ENCODE measurements around the gene IL24. TPM values are rescaled to one million over a fixed set of nuclear protein-coding genes. Genes with fewer than 3 reads are reported as not detected.

IL24 gene
- total RNA-seq, 5 donors from 2014 or later (not counting 1 experiment from before 2014, with no cell fraction given): 0.18 to 0.22 TPM; not detected in 3

- ChIA-PET CTCF (interaction anchor here in 1 of 2 donors (0.5 kb wide), 1 partner anchor 229 kb away, joined by 3 read pairs; no protein-coding TSS in a partner anchor), POLR2A (interaction anchor here in 1 of 2 donors (0.7 to 0.8 kb wide), 2 partner anchors 59 to 413 kb away, joined by 4 read pairs; no protein-coding TSS in a partner anchor)
- no peaks in the 10 kb centered on the region for H3K9me3 ChIP-seq
- Mint-ChIP-seq H3K9me3 (no peaks in the 10 kb centered on the region), H3K27ac (peak overlapping the region in 1 of 2 donors; percentile 70), H3K36me3 (peaks cover 9% of the 10 kb centered on the region), H3K4me3 (peak overlapping the region; percentile 29 to 51 (median 31)), H3K27me3 (peaks cover 0 to 1% of the 10 kb centered on the region in 2 donors), H3K4me1 (peaks cover 23 to 35% (median 27%) of the 10 kb centered on the region in 3 donors)
- peak in 1 of 35 experiments; percentile 35 for DNase-seq
- H3K4me3 ChIP-seq (ENCODE audit: control insufficient read depth in 1 of 2, extremely low read depth in 1 of 2, low read length in 1 of 2): no peak overlapping the region
- H3K27me3 ChIP-seq (replicated peaks in 1 of 2; ENCODE audit: control insufficient read depth in 2 of 2, extremely low read depth in 1 of 2, insufficient read depth in 2 of 2, low read length in 1 of 2): peaks cover 0 to 3% of the 10 kb centered on the region in 2 experiments
- no peaks in the 10 kb centered on the region for H3K36me3 ChIP-seq (ENCODE audit: control insufficient read depth in 2 of 2, extremely low read depth in 1 of 2, insufficient read depth in 1 of 2, low read length in 1 of 2)
- no peak overlapping the region for H3K27ac ChIP-seq (ENCODE audit: low read length)
- peaks cover 4 to 8% of the 10 kb centered on the region in 2 experiments for H3K4me1 ChIP-seq (ENCODE audit: control insufficient read depth in 1 of 2, extremely low read depth in 1 of 2, insufficient read depth in 2 of 2, low read length in 2 of 2)
- 69% methylated on average over 7 of the region's 15 CpGs for WGBS (ENCODE audit: insufficient coverage)
- ATAC-seq (replicated peaks in 1 of 4): peak in 3 of 4 experiments; percentile 63 to 77 (median 71)
Observed at GRCh38 chr1:206890125-206891060, 6.8 kb upstream of the IL24 start.

DNA sequence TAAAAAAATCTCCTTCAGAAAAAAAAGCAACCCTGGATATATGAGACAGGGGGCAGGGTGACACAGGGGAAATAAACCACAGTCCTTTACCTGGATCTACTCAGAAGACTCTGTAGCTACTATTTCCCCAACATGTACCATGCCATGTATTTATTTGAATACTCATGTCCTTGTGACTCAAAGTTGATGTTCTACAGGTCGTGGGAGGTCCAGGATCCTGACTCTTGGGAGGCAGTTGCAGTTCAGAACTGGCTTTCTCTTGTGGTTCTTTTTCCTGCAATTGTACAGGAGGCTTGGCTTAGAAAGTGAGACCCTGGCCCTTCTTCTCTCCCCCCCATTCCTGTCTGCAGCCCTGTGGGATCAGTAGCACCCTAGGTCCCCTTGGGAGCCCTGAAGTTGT lies 5.8 kb upstream of the IL24 start:
- POLR2A ChIA-PET: interaction anchor here in 1 of 2 donors (0.6 kb wide), 1 partner anchor 84 kb away, joined by 3 read pairs; no protein-coding TSS in a partner anchor
- Mint-ChIP-seq H3K4me1 (peaks cover 27 to 39% (median 27%) of the 10 kb centered on the region in 3 donors), H3K4me3 (peak overlapping the region in 1 of 3 donors; percentile 51), H3K27me3 (no peaks in the 10 kb centered on the region), H3K9me3 (no peaks in the 10 kb centered on the region), H3K36me3 (peaks cover 9% of the 10 kb centered on the region), H3K27ac (peak overlapping the region in 1 of 2 donors; percentile 13)
- DNase-seq (no peak), ATAC-seq (replicated peaks in 1 of 4) (no peak)
- WGBS (ENCODE audit: insufficient coverage): no CpG with 5 or more reads among the region's 1 CpG
- peaks cover 4 to 8% of the 10 kb centered on the region in 2 experiments for H3K4me1 ChIP-seq (ENCODE audit: control insufficient read depth in 1 of 2, extremely low read depth in 1 of 2, insufficient read depth in 2 of 2, low read length in 2 of 2)
- H3K9me3 ChIP-seq: no peaks in the 10 kb centered on the region
- no peak overlapping the region for H3K4me3 ChIP-seq (ENCODE audit: control insufficient read depth in 1 of 2, extremely low read depth in 1 of 2, low read length in 1 of 2)
- no peaks in the 10 kb centered on the region for H3K36me3 ChIP-seq (ENCODE audit: control insufficient read depth in 2 of 2, extremely low read depth in 1 of 2, insufficient read depth in 1 of 2, low read length in 1 of 2)
- H3K27me3 ChIP-seq (replicated peaks in 1 of 2; ENCODE audit: control insufficient read depth in 2 of 2, extremely low read depth in 1 of 2, insufficient read depth in 2 of 2, low read length in 1 of 2): peaks cover 0 to 9% of the 10 kb centered on the region in 2 experiments
- no peak overlapping the region for H3K27ac ChIP-seq (ENCODE audit: low read length)
- CTCF ChIA-PET: no interaction called here

DNA sequence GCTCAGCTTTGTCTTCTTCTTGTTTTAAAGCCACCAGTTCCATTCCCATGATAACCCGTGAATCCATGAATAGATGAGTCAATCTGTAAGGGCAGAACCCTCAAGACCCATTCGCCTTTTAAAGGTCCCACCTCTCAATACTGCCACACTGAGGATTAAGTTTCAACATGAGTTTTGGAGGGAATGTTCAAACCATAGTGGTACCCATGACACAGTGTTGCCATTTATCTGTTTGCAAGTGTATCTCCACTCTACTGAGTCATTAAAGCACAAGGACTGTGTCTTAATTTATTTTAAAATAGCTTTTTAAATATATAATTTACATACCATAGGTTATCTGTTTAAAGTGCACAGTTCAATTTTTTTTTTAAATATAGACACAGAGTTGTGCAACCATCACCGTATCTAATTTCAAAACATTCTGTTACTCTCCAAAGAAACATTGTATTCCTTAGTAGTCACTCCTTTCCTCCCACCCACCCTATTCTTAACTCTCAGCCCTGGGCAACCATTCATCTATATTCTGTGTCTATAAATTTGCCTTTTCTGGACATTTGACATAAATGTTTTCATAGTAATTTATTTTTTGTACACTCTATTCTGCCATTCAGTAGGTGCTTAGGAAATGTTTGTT lies 4.8 kb upstream of the IL24 start:
- Mint-ChIP-seq H3K4me3 (no peak overlapping the region), H3K36me3 (peaks cover 9% of the 10 kb centered on the region), H3K9me3 (no peaks in the 10 kb centered on the region), H3K27me3 (no peaks in the 10 kb centered on the region), H3K4me1 (peaks cover 33 to 49% (median 38%) of the 10 kb centered on the region in 3 donors), H3K27ac (no peak overlapping the region)
- peaks cover 4 to 8% of the 10 kb centered on the region in 2 experiments for H3K4me1 ChIP-seq (ENCODE audit: control insufficient read depth in 1 of 2, extremely low read depth in 1 of 2, insufficient read depth in 2 of 2, low read length in 2 of 2)
- no peaks in the 10 kb centered on the region for H3K36me3 ChIP-seq (ENCODE audit: control insufficient read depth in 2 of 2, extremely low read depth in 1 of 2, insufficient read depth in 1 of 2, low read length in 1 of 2)
- H3K9me3 ChIP-seq: no peaks in the 10 kb centered on the region
- WGBS (ENCODE audit: insufficient coverage): 100% methylated on average over 1 of the region's 3 CpGs
- H3K27ac ChIP-seq (ENCODE audit: low read length): no peak overlapping the region
- DNase-seq (no peak), ATAC-seq (replicated peaks in 1 of 4) (no peak)
- no peak overlapping the region for H3K4me3 ChIP-seq (ENCODE audit: control insufficient read depth in 1 of 2, extremely low read depth in 1 of 2, low read length in 1 of 2)
- peaks cover 0 to 9% of the 10 kb centered on the region in 2 experiments for H3K27me3 ChIP-seq (replicated peaks in 1 of 2; ENCODE audit: control insufficient read depth in 2 of 2, extremely low read depth in 1 of 2, insufficient read depth in 2 of 2, low read length in 1 of 2)
- POLR2A ChIA-PET: interaction anchor here in 1 of 2 donors (0.7 kb wide), 1 partner anchor 121 kb away, joined by 3 read pairs; no protein-coding TSS in a partner anchor
- CTCF ChIA-PET: interaction anchor here (0.6 kb wide), 2 partner anchors 9 to 20 kb away, joined by 3 read pairs; no protein-coding TSS in a partner anchor

DNA sequence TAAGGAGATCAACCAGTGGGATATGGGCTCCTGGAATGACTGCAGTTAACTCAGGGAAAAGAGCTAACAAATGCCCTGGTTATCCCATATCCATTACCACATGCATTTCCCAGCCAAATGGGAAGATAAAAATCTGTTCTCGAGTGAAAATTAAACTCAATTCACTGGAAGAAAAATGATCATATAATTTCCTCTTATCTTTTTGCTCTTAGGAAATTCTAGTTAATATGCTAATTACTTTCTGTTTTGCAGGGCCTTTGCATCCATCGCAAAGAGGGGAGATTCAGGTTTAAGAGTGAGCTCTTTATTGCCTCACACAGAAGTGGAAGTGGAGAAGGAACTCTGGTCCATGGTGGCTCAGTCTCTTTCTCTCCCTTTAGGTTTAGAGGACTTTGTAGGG lies 3.9 kb upstream of the IL24 start:
- Mint-ChIP-seq H3K27me3 (no peaks in the 10 kb centered on the region), H3K27ac (no peak overlapping the region), H3K4me1 (peaks cover 35 to 51% (median 40%) of the 10 kb centered on the region in 3 donors), H3K36me3 (peaks cover 9% of the 10 kb centered on the region), H3K9me3 (no peaks in the 10 kb centered on the region), H3K4me3 (no peak overlapping the region)
- Histone ChIP-seq H3K27ac (ENCODE audit: low read length) (no peak overlapping the region), H3K4me1 (ENCODE audit: control insufficient read depth in 1 of 2, extremely low read depth in 1 of 2, insufficient read depth in 2 of 2, low read length in 2 of 2) (peaks cover 4 to 8% of the 10 kb centered on the region in 2 experiments), H3K36me3 (ENCODE audit: control insufficient read depth in 2 of 2, extremely low read depth in 1 of 2, insufficient read depth in 1 of 2, low read length in 1 of 2) (no peaks in the 10 kb centered on the region), H3K27me3 (replicated peaks in 1 of 2; ENCODE audit: control insufficient read depth in 2 of 2, extremely low read depth in 1 of 2, insufficient read depth in 2 of 2, low read length in 1 of 2) (peaks cover 0 to 9% of the 10 kb centered on the region in 2 experiments), H3K4me3 (ENCODE audit: control insufficient read depth in 1 of 2, extremely low read depth in 1 of 2, low read length in 1 of 2) (no peak overlapping the region), H3K9me3 (no peaks in the 10 kb centered on the region)
- 80% methylated on average over 1 of the region's 2 CpGs for WGBS (ENCODE audit: insufficient coverage)
- ChIA-PET CTCF (interaction anchor here in 1 of 2 donors (0.7 kb wide), 1 partner anchor 82 kb away, joined by 5 read pairs; no protein-coding TSS in a partner anchor), POLR2A (no interaction called here)
- ATAC-seq (replicated peaks in 1 of 4): no peak
- DNase-seq: no peak

DNA sequence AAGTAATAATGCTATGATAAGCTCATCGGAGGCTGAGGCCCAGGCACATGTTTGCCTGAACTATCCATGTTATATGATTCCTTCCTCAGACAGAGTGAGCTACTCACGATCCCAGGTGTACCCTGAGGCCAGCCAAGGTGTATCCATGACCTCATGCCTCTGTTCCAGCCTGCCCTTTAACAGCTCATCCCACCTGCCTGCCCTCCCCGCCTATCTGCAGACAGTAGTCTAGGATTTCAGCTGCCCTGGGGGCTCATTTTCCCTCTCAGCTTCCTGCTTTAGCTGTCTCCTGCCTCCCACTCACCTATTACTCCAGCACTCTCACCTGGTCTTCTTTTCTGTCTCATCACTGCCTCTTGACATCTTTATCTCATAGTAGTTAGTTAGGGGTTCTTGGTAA lies 1.9 kb upstream of the IL24 start:
- DNase-seq: no peak
- ATAC-seq (replicated peaks in 1 of 4): no peak
- Mint-ChIP-seq H3K4me1 (peaks cover 37 to 59% (median 45%) of the 10 kb centered on the region in 3 donors), H3K27ac (no peak overlapping the region), H3K4me3 (no peak overlapping the region), H3K27me3 (no peaks in the 10 kb centered on the region), H3K36me3 (peaks cover 9% of the 10 kb centered on the region), H3K9me3 (no peaks in the 10 kb centered on the region)
- ChIA-PET POLR2A (no interaction called here), CTCF (interaction anchor here (0.7 to 1.2 kb wide), 4 partner anchors 12 to 86 kb away, joined by 3 to 4 read pairs (median 4); no protein-coding TSS in a partner anchor)
- 83% methylated on average over 1 of the region's 3 CpGs for WGBS (ENCODE audit: insufficient coverage)
- no peaks in the 10 kb centered on the region for H3K9me3 ChIP-seq
- H3K27me3 ChIP-seq (replicated peaks in 1 of 2; ENCODE audit: control insufficient read depth in 2 of 2, extremely low read depth in 1 of 2, insufficient read depth in 2 of 2, low read length in 1 of 2): peaks cover 0 to 9% of the 10 kb centered on the region in 2 experiments
- H3K36me3 ChIP-seq (ENCODE audit: control insufficient read depth in 2 of 2, extremely low read depth in 1 of 2, insufficient read depth in 1 of 2, low read length in 1 of 2): no peaks in the 10 kb centered on the region
- H3K27ac ChIP-seq (ENCODE audit: low read length): no peak overlapping the region
- peaks cover 4 to 22% of the 10 kb centered on the region in 2 experiments for H3K4me1 ChIP-seq (ENCODE audit: control insufficient read depth in 1 of 2, extremely low read depth in 1 of 2, insufficient read depth in 2 of 2, low read length in 2 of 2)
- no peak overlapping the region for H3K4me3 ChIP-seq (ENCODE audit: control insufficient read depth in 1 of 2, extremely low read depth in 1 of 2, low read length in 1 of 2)

DNA sequence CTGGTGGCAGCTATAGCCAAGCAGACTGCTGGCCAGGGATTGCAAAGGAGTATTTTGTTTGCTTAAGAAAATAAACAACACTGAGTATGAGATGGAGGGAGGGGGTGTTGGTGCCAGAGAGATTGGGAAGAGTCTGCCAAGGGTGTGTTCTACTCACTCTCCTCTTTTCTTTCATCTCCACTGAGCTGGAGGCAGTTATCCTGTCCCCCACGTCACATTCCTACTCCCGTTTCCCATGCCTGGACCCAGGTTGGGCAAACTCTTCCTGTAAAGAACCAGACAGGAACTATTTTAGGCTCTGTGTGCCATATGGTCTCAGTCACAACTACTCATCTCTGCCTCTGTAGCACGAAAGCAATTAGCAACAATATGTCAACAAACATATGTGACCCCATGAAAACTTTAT lies 1.4 kb upstream of the IL24 start:
- H3K9me3 ChIP-seq: no peaks in the 10 kb centered on the region
- Mint-ChIP-seq H3K36me3 (peaks cover 8% of the 10 kb centered on the region), H3K27ac (peak overlapping the region in 1 of 2 donors; percentile 5), H3K9me3 (no peaks in the 10 kb centered on the region), H3K27me3 (no peaks in the 10 kb centered on the region), H3K4me1 (peaks cover 37 to 59% (median 45%) of the 10 kb centered on the region in 3 donors), H3K4me3 (no peak overlapping the region)
- ChIA-PET POLR2A (no interaction called here), CTCF (interaction anchor here (0.7 to 1.2 kb wide), 4 partner anchors 13 to 86 kb away, joined by 3 to 4 read pairs (median 4); no protein-coding TSS in a partner anchor)
- peaks cover 0 to 9% of the 10 kb centered on the region in 2 experiments for H3K27me3 ChIP-seq (replicated peaks in 1 of 2; ENCODE audit: control insufficient read depth in 2 of 2, extremely low read depth in 1 of 2, insufficient read depth in 2 of 2, low read length in 1 of 2)
- no peak overlapping the region for H3K4me3 ChIP-seq (ENCODE audit: control insufficient read depth in 1 of 2, extremely low read depth in 1 of 2, low read length in 1 of 2)
- peaks cover 2 to 19% of the 10 kb centered on the region in 2 experiments for H3K4me1 ChIP-seq (ENCODE audit: control insufficient read depth in 1 of 2, extremely low read depth in 1 of 2, insufficient read depth in 2 of 2, low read length in 2 of 2)
- no peaks in the 10 kb centered on the region for H3K36me3 ChIP-seq (ENCODE audit: control insufficient read depth in 2 of 2, extremely low read depth in 1 of 2, insufficient read depth in 1 of 2, low read length in 1 of 2)
- H3K27ac ChIP-seq (ENCODE audit: low read length): no peak overlapping the region
- no peak for ATAC-seq (replicated peaks in 1 of 4)
- WGBS (ENCODE audit: insufficient coverage): 61% methylated on average over 3 of the region's 3 CpGs
- no peak for DNase-seq
